ENCODE data around the gene MFN1. TPM values are rescaled to one million over a fixed set of nuclear protein-coding genes. Genes with fewer than 3 reads are reported as not detected.

The MFN1 gene
- polyA plus RNA-seq, 1 experiment: 63.0 TPM

DNA sequence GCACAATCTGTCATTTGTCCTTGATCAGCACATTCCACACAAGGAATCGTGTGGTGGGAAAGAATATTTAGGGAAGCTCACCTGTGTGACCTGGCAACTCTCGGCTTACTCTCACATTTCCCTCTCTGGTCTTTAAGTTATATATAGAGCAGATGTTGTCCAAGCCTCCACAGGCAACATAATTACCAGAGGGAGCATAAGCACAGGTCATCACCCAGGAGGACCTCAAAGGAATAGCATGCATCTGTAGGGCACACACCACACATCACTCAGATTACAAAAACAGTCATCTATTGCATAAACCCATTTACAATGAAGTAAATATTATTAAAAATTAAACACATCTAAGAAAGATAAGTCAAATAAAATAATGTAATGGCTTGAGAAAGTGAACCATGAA is 67.3 kb downstream of the MFN1 start:
- Histone ChIP-seq H3K27me3 (ENCODE audit: control insufficient read depth, insufficient read depth, low read length) (no peaks in the 10 kb centered on the region), H3K9me3 (ENCODE audit: control insufficient read depth, insufficient read depth, low read length) (no peaks in the 10 kb centered on the region), H3K4me3 (ENCODE audit: low read depth, low read length) (no peak overlapping the region), H3K27ac (ENCODE audit: low read depth, low read length) (no peak overlapping the region)
- POLR2A ChIA-PET: no interaction called here
- TF ChIP-seq, protein P1, sequence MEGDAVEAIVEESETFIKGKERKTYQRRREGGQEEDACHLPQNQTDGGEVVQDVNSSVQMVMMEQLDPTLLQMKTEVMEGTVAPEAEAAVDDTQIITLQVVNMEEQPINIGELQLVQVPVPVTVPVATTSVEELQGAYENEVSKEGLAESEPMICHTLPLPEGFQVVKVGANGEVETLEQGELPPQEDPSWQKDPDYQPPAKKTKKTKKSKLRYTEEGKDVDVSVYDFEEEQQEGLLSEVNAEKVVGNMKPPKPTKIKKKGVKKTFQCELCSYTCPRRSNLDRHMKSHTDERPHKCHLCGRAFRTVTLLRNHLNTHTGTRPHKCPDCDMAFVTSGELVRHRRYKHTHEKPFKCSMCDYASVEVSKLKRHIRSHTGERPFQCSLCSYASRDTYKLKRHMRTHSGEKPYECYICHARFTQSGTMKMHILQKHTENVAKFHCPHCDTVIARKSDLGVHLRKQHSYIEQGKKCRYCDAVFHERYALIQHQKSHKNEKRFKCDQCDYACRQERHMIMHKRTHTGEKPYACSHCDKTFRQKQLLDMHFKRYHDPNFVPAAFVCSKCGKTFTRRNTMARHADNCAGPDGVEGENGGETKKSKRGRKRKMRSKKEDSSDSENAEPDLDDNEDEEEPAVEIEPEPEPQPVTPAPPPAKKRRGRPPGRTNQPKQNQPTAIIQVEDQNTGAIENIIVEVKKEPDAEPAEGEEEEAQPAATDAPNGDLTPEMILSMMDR (IDR thresholded peaks at IDR 0.05; ENCODE audit: low read depth, low read length): no peak
- CTCF ChIA-PET: no interaction called here
- DNase-seq (ENCODE audit: low read depth, low spot score): no peak

DNA sequence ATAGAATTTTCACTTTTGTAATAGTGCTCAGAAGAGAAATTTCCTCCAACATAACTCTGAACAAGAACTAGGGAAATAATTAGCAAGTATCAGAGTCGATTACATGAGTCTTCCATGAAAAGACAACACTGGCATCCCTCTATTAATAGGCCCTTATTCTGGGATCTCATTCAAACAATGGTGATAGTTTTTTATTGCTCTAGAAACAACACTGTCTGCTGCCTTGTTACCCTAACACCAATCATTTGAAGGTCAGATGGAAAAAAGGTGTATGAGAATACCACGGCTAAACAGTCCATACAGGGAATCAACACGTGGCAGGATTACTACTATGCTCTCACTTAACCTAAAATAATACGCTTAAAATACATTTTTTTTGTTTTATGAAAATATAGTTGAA is 67.9 kb downstream of the MFN1 start:
- no peak overlapping the region for H3K4me3 ChIP-seq (ENCODE audit: low read depth, low read length)
- no peak overlapping the region for H3K27ac ChIP-seq (ENCODE audit: low read depth, low read length)
- ChIA-PET CTCF (no interaction called here), POLR2A (no interaction called here)
- TF ChIP-seq, protein P1 (IDR thresholded peaks at IDR 0.05; ENCODE audit: low read depth, low read length): no peak
- no peak for DNase-seq (ENCODE audit: low read depth, low spot score)
- H3K9me3 ChIP-seq (ENCODE audit: control insufficient read depth, insufficient read depth, low read length): no peaks in the 10 kb centered on the region
- H3K27me3 ChIP-seq (ENCODE audit: control insufficient read depth, insufficient read depth, low read length): no peaks in the 10 kb centered on the region

DNA sequence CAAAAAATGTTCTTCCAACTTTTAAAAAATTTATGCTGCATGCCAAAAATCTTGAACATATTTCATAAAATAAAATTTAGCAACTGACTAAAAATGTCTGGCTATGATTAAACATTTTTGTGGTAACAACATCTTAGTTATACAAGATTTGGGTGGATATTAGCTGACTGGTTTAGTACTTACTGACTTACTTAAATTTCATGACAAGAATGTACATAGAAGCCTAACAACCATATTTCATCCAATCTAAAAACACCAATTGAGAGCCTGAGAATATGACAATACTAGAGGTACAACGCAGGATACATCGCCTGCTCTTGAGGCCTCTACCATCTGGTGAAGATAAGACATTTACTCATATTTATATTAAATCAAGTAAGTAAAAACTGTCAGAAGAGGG is 69.2 kb downstream of the MFN1 start:
- ChIA-PET POLR2A (no interaction called here), CTCF (interaction anchor here (0.6 to 0.7 kb wide), 2 partner anchors 129 to 233 kb away, joined by 3 to 8 read pairs; no protein-coding TSS in a partner anchor)
- Histone ChIP-seq H3K4me3 (ENCODE audit: low read depth, low read length) (no peak overlapping the region), H3K9me3 (ENCODE audit: control insufficient read depth, insufficient read depth, low read length) (no peaks in the 10 kb centered on the region), H3K27ac (ENCODE audit: low read depth, low read length) (no peak overlapping the region), H3K27me3 (ENCODE audit: control insufficient read depth, insufficient read depth, low read length) (no peaks in the 10 kb centered on the region)
- TF ChIP-seq, protein P1 (IDR thresholded peaks at IDR 0.05; ENCODE audit: low read depth, low read length): no peak
- DNase-seq (ENCODE audit: low read depth, low spot score): no peak

DNA sequence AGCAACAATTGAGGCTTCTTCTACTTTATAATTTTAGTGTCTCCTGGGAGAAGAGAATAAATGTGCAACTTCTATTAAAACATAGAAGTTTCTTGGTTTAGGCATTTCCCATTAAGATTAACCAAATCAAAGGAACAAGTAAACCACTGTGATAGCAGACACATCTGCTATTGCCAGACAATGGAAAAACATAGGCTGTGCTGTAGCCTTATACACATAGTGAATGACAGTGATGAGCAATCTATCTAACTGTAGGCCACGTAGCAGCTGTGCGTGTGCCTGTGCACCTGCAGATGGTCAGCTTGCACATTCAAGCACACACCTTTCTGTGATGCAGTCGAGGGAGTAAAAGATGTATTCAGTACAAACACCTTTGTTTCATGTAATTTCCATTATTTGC is 71.1 kb downstream of the MFN1 start:
- Histone ChIP-seq H3K27ac (ENCODE audit: low read depth, low read length) (no peak overlapping the region), H3K9me3 (ENCODE audit: control insufficient read depth, insufficient read depth, low read length) (no peaks in the 10 kb centered on the region), H3K27me3 (ENCODE audit: control insufficient read depth, insufficient read depth, low read length) (no peaks in the 10 kb centered on the region), H3K4me3 (ENCODE audit: low read depth, low read length) (no peak overlapping the region)
- TF ChIP-seq, protein P1 (IDR thresholded peaks at IDR 0.05; ENCODE audit: low read depth, low read length): no peak
- ChIA-PET POLR2A (no interaction called here), CTCF (no interaction called here)
- DNase-seq (ENCODE audit: low read depth, low spot score): no peak

DNA sequence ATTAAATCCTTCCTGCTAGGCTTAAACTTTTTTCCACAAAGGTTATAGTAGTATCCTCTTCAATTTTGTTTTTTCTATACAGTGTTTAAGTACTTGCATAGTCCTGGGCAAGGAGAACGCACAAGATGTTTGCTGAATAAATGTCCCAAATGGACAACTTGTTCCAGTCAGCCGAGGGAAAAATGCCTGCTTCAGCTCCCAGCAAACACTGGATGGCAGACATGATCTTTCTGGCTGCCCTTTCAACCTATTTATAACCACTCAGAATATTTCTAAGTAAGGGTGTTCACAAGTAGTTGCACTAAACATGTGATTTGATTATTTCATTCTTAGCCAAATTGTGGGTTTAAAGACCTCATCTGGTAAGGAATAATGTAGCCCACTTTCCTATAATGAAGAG is 74.0 kb downstream of the MFN1 start:
- no peak overlapping the region for H3K4me3 ChIP-seq (ENCODE audit: low read depth, low read length)
- peak; percentile 3 for DNase-seq (ENCODE audit: low read depth, low spot score)
- TF ChIP-seq, protein P1 (IDR thresholded peaks at IDR 0.05; ENCODE audit: low read depth, low read length): peak; percentile 59
- POLR2A ChIA-PET: interaction anchor here (1.1 kb wide), 1 partner anchor 141 kb away, joined by 3 read pairs; the partner anchor contains the start of gene ACTL6A
- H3K27me3 ChIP-seq (ENCODE audit: control insufficient read depth, insufficient read depth, low read length): no peaks in the 10 kb centered on the region
- no peaks in the 10 kb centered on the region for H3K9me3 ChIP-seq (ENCODE audit: control insufficient read depth, insufficient read depth, low read length)
- H3K27ac ChIP-seq (ENCODE audit: low read depth, low read length): no peak overlapping the region
- CTCF ChIA-PET: interaction anchor here (0.7 to 1.9 kb wide), 7 partner anchors 9 to 157 kb away, joined by 3 to 19 read pairs (median 4); partner anchors contain the start of gene ACTL6A

Data from AG04450 (cell line).